ENCODE data around the gene UBL4A.

- no peak for TF ChIP-seq POLR2A (IDR thresholded peaks at IDR 0.05; ENCODE audit: low read depth, low read length)
- no peak for TF ChIP-seq POLR2AphosphoS5 (IDR thresholded peaks at IDR 0.05; ENCODE audit: low read depth, low read length)
- no peak for TF ChIP-seq TAF1 (IDR thresholded peaks at IDR 0.05; ENCODE audit: borderline replicate concordance, low read depth, low read length)
Observed at GRCh38 chrX:154465601-154466000, 20.8 kb downstream of the UBL4A start.

Measured in GM12892 (cell line).